IMR-90 (cell line): ENCODE data around the gene HHIPL1. TPM values are rescaled to one million over a fixed set of nuclear protein-coding genes. Genes with fewer than 3 reads are reported as not detected.

Experiments used
- ATAC-seq: fragments of 200-7000 bp; cut with Tn5 transposase; 2 replicates; pipeline ENCODE4 v1.9.1; 2020; ENCODE audit warnings: low read depth, mild to moderate bottlenecking, moderate library complexity
- BruUV-seq: library from RNA; stranded (reverse); fragments of 400-500 nt; replicated peaks from 2 replicates; lab custom pipeline; 2021; lab: Mats Ljungman, UMichigan
- CTCF ChIA-PET: fragments of 300-600 bp; formaldehyde crosslinking; extraction: SDS; loops from one replicate; lab custom pipeline; 2021; ENCODE audit warnings: antibody characterized with exemption; lab: Yijun Ruan, JAX
- POLR2A ChIA-PET: fragments of 300-600 bp; sonication (Branson Sonifier 250); formaldehyde crosslinking; loops from one replicate; lab custom pipeline; 2022; ENCODE audit warnings: antibody characterized with exemption; ENCODE audit not compliant: unreplicated experiment; lab: Charles Lee
- DNase-seq: peaks from one replicate; pipeline ENCODE4 v3.0.0; 2013
- H2AFZ ChIP-seq: replicated peaks from 2 replicates; pipeline ENCODE3; 2013; ENCODE audit warnings: low read length, mild to moderate bottlenecking; ENCODE audit not compliant: poor library complexity
- H2AK5ac ChIP-seq: 2 replicates; pipeline ENCODE4 v1.6.1; 2013; ENCODE audit warnings: low read depth, low read length, inconsistent platforms
- H2AK9ac ChIP-seq: replicated peaks from 2 replicates; pipeline ENCODE3; 2013; ENCODE audit warnings: mild to moderate bottlenecking, low read depth, low read length, moderate library complexity; ENCODE audit not compliant: poor library complexity
- H2BK120ac ChIP-seq: 2 replicates; pipeline ENCODE4 v1.6.1; 2013; ENCODE audit warnings: low read depth, low read length, inconsistent platforms
- H2BK15ac ChIP-seq: 3 replicates; pipeline ENCODE4 v1.6.1; 2013; ENCODE audit warnings: low read depth, low read length, inconsistent platforms
- H2BK20ac ChIP-seq: 2 replicates; pipeline ENCODE4 v1.6.1; 2013; ENCODE audit warnings: low read depth, mild to moderate bottlenecking, inconsistent platforms, low read length, moderate library complexity
- H2BK5ac ChIP-seq: 2 replicates; pipeline ENCODE4 v1.6.1; 2013; ENCODE audit warnings: mild to moderate bottlenecking, low read depth, low read length, inconsistent platforms; ENCODE audit not compliant: poor library complexity, severe bottlenecking
- H3K14ac ChIP-seq: replicated peaks from 2 replicates; pipeline ENCODE4 v1.6.1; 2013; ENCODE audit warnings: low read depth, low read length, inconsistent platforms
- H3K18ac ChIP-seq: 2 replicates; pipeline ENCODE4 v1.6.1; 2013; ENCODE audit warnings: low read depth, low read length, control low read depth
- H3K23ac ChIP-seq: 2 replicates; pipeline ENCODE4 v1.6.1; 2013; ENCODE audit warnings: low read depth, low read length, inconsistent platforms
- H3K27ac ChIP-seq: 2 replicates; pipeline ENCODE4 v1.5.1; 2013; ENCODE audit warnings: mild to moderate bottlenecking, control low read depth, low read length; ENCODE audit not compliant: insufficient read depth
- H3K27me3 ChIP-seq: 2 replicates; pipeline ENCODE4 v1.6.1; 2013; ENCODE audit warnings: low read length; ENCODE audit not compliant: control insufficient read depth, insufficient read depth
- H3K36me3 ChIP-seq: 2 replicates; pipeline ENCODE4 v1.6.1; 2013; ENCODE audit warnings: low read length, mixed read lengths; ENCODE audit not compliant: control insufficient read depth, insufficient read depth
- H3K4ac ChIP-seq: 2 replicates; pipeline ENCODE4 v1.6.1; 2013; ENCODE audit warnings: low read depth, low read length, inconsistent platforms
- H3K4me1 ChIP-seq: 2 replicates; pipeline ENCODE4 v1.6.1; 2013; ENCODE audit warnings: low read length, mixed read lengths; ENCODE audit not compliant: control insufficient read depth, insufficient read depth
- H3K4me2 ChIP-seq: 2 replicates; pipeline ENCODE4 v1.6.1; 2013; ENCODE audit warnings: low read depth, mild to moderate bottlenecking, control low read depth, low read length, moderate library complexity
- H3K4me3 ChIP-seq: 2 replicates; pipeline ENCODE4 v1.5.1; 2013; ENCODE audit warnings: low read depth, mild to moderate bottlenecking, control low read depth, low read length, moderate library complexity; ENCODE audit not compliant: insufficient read depth
- H3K56ac ChIP-seq: 2 replicates; pipeline ENCODE4 v1.6.1; 2013; ENCODE audit warnings: low read length, inconsistent platforms; ENCODE audit not compliant: insufficient read depth; ENCODE audit errors: extremely low read depth
- H3K79me1 ChIP-seq, 2 experiments: 2 replicates each; pipeline ENCODE4 v1.6.1; 2013; ENCODE audit warnings: low read length in 2 of 2, inconsistent platforms in 1 of 2, low read depth in 1 of 2
- H3K9ac ChIP-seq: 2 replicates; pipeline ENCODE4 v1.6.1; 2013; ENCODE audit warnings: low read depth, low read length, control low read depth
- H3K9me1 ChIP-seq: 2 replicates; pipeline ENCODE4 v1.6.1; 2013; ENCODE audit warnings: low read length, inconsistent platforms; ENCODE audit not compliant: insufficient read depth
- H3K9me3 ChIP-seq: 2 replicates; pipeline ENCODE4 v1.6.1; 2013; ENCODE audit warnings: low read length; ENCODE audit not compliant: control insufficient read depth, insufficient read depth
- H4K20me1 ChIP-seq: 2 replicates; pipeline ENCODE4 v1.6.1; 2013; ENCODE audit warnings: low read length, inconsistent platforms; ENCODE audit not compliant: insufficient read depth
- H4K5ac ChIP-seq: 2 replicates; pipeline ENCODE4 v1.6.1; 2013; ENCODE audit warnings: mild to moderate bottlenecking, low read depth, low read length, control low read depth
- H4K8ac ChIP-seq, 2 experiments: 2 replicates each; pipeline ENCODE4 v1.6.1; 2013; ENCODE audit warnings: low read depth in 2 of 2, low read length in 2 of 2, control low read depth in 1 of 2, inconsistent platforms in 1 of 2
- H4K91ac ChIP-seq: 2 replicates; pipeline ENCODE4 v1.6.1; 2013; ENCODE audit warnings: low read depth, low read length, inconsistent platforms; ENCODE audit not compliant: insufficient read depth
- MAFK ChIP-seq: IDR thresholded peaks from 2 replicates; pipeline ENCODE4 v1.6.1; 2012; ENCODE audit warnings: low read depth, low read length, improper control_type of control experiment
- WGBS, 2 experiments: methylation state at CpG; one replicate each; pipeline versions ENCODE4 v1.1.5 to v1.1.7; 2013; ENCODE audit warnings: missing lambda C conversion rate in 2 of 2; ENCODE audit not compliant: insufficient read length in 1 of 2; ENCODE audit errors: extremely low coverage in 2 of 2; 5-methylcytosine and 5-hydroxymethylcytosine counted together
- dilution Hi-C: fragments of 300-500 bp; cut with HindIII; formaldehyde crosslinking; loops from one replicate; pipeline ENCODE4 v1.14.3; 2018; ENCODE audit warnings: low sequenced_read_pairs; ENCODE audit not compliant: unreplicated experiment
- in situ Hi-C: fragments of 300-500 bp; cut with MboI; formaldehyde crosslinking; loops from 3 replicates; pipeline ENCODE4 v1.14.3; 2019; ENCODE audit warnings: low sequenced_read_pairs, inconsistent platforms, mixed read lengths
- intact Hi-C: fragments of 100-400 bp; cut with micrococcal nuclease; formaldehyde crosslinking; loops from 2 replicates; pipeline ENCODE4 v1.10.0; 2022
- polyA plus RNA-seq, 3 experiments: library from polyadenylated mRNA; depleted of rRNA; stranded (reverse); fragments of >200 nt; gene quantifications; 2 replicates each; pipeline ENCODE4 v1.2.3, GENCODE V29; 2012; ENCODE audit warnings: low replicate concordance in 1 of 3
- total RNA-seq: library from RNA; depleted of rRNA; stranded (reverse); fragments of >200 nt; gene quantifications from 2 replicates; pipeline ENCODE4 v1.2.3, GENCODE V29; 2012

Gene HHIPL1
- total and polyA plus RNA-seq, 2 of the 4 experiments (the other 2 are of a cell fraction): 0.65 to 0.72 TPM

DNA sequence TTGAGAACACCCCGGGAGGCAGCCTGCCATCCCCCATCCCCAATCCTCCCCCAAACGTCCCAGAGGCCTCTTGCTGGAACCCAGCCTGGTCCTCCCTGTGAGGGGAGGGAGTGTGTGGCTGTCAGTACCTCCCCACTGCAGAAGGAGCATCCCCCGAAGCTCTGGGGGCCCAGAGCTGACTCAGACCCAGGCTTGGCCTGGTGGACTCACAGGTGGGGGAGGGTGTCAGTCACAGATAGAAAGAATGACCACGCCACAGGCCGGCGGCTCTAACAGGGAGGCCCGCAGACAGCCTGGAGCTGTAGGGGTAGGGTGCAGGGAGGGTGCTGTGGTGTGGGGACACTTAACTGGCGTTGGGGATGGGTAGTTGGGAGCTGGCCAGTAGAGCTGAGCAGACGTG, 5.3 kb downstream of the HHIPL1 start:
- H2BK5ac ChIP-seq: no peak overlapping the region
- no peak overlapping the region for H3K9ac ChIP-seq
- H3K36me3 ChIP-seq: no peaks in the 10 kb centered on the region
- no peak overlapping the region for H4K91ac ChIP-seq
- peaks cover 5% of the 10 kb centered on the region; the same call in 1 of the 2 replicates for H3K9me1 ChIP-seq
- H3K4me3 ChIP-seq: no peak overlapping the region
- intact Hi-C loops: no loop called here
- no peak overlapping the region for H4K5ac ChIP-seq
- H3K79me1 ChIP-seq: no peaks in the 10 kb centered on the region
- dilution Hi-C loops: no loop called here
- ATAC-seq (no peak), DNase-seq (no peak)
- no peak overlapping the region for H3K56ac ChIP-seq
- H3K4me2 ChIP-seq: no peak overlapping the region
- H4K8ac ChIP-seq: no peak overlapping the region
- no peak overlapping the region for H3K23ac ChIP-seq
- H2BK120ac ChIP-seq: no peak overlapping the region
- no peak overlapping the region for H3K4ac ChIP-seq
- in situ Hi-C loops: no loop called here
- H2AK9ac ChIP-seq: peak overlapping the region; percentile 50
- H3K27me3 ChIP-seq: peaks cover 4% of the 10 kb centered on the region; the same call in 1 of the 2 replicates
- ChIA-PET CTCF (no interaction called here), POLR2A (no interaction called here)
- H2AFZ ChIP-seq: no peak overlapping the region
- no peaks in the 10 kb centered on the region for H3K9me3 ChIP-seq
- BruUV-seq: no TSS peak
- peaks cover 2% of the 10 kb centered on the region; the same call in 1 of the 2 replicates for H3K4me1 ChIP-seq
- TF ChIP-seq MAFK: no peak
- H4K20me1 ChIP-seq: no peaks in the 10 kb centered on the region
- 82% methylated on average over 6 of the region's 9 CpGs; no CpG with 5 or more reads in 1 of the 2 experiments for WGBS, 2 experiments
- H3K14ac ChIP-seq: no peak overlapping the region
- no peak overlapping the region for H2BK20ac ChIP-seq
- no peak overlapping the region for H2BK15ac ChIP-seq
- H3K27ac ChIP-seq: no peak overlapping the region
- H2AK5ac ChIP-seq: no peak overlapping the region
- no peak overlapping the region for H3K18ac ChIP-seq
